K562 (cell line): ENCODE data around the gene NRG3. TPM values are rescaled to one million over a fixed set of nuclear protein-coding genes. Genes with fewer than 3 reads are reported as not detected.

Experiments
- ATAC-seq: fragments of 200-7000 bp; cut with Tn5 transposase; 3 replicates; pipeline ENCODE4 v1.9.1; 2020; ENCODE audit warnings: moderate library complexity
- BruUV-seq: library from RNA; stranded (reverse); fragments of 400-500 nt; replicated peaks from 2 replicates; lab custom pipeline; 2021; lab: Mats Ljungman, UMichigan
- CTCF ChIA-PET: fragments of 300-600 bp; formaldehyde crosslinking; extraction: SDS; loops from one replicate; lab custom pipeline; 2021; ENCODE audit warnings: low intra/inter-chr PET ratio; lab: Yijun Ruan, JAX
- POLR2A ChIA-PET: fragments of 300-600, 350-650 bp; sonication (Branson Sonifier 250); formaldehyde crosslinking; extraction: SDS; loops from one replicate; lab custom pipeline; 2021; ENCODE audit warnings: antibody characterized with exemption, inconsistent platforms; lab: Yijun Ruan, JAX
- DNase-seq, 4 experiments: peaks; one replicate each; pipeline versions ENCODE4 v3.0.0 to v3.0.0-alpha.2; 2011 to 2018; ENCODE audit warnings: low spot score in 3 of 4, mixed read lengths in 3 of 4; ENCODE audit errors: extremely low read depth in 1 of 4
- FAIRE-seq: peaks from 2 replicates; lab custom pipeline; 2011; peaks lifted over from hg19 to GRCh38; lab: Jason Lieb, UNC
- H2AFZ ChIP-seq: 2 replicates; pipeline ENCODE4 v1.6.0; 2011; ENCODE audit warnings: low read depth, low read length, control low read depth, inconsistent platforms
- H3K27ac ChIP-seq: fragments of 200-600 bp; 3 replicates; pipeline ENCODE4 v1.8.0; 2011; ENCODE audit warnings: low read depth, mild to moderate bottlenecking, control low read depth, inconsistent platforms, low read length, moderate library complexity, mixed read lengths; ENCODE audit errors: extremely low read depth
- H3K27me3 ChIP-seq, 2 experiments: fragments of 300-600 bp in 1 of 2; 2 replicates in 1 of 2; 3 replicates in 1 of 2; pipeline versions ENCODE4 v1.6.0 to v1.8.0; 2011; ENCODE audit warnings: inconsistent platforms in 2 of 2, low read length in 2 of 2, mild to moderate bottlenecking in 1 of 2, mixed read lengths in 1 of 2, moderate library complexity in 1 of 2; ENCODE audit not compliant: control insufficient read depth in 2 of 2, insufficient read depth in 2 of 2
- H3K36me3 ChIP-seq: fragments of 300-600 bp; 3 replicates; pipeline ENCODE4 v1.8.0; 2011; ENCODE audit warnings: mild to moderate bottlenecking, low read length, inconsistent platforms; ENCODE audit not compliant: control insufficient read depth, insufficient read depth
- H3K4me1 ChIP-seq, 2 experiments: fragments of 200-600 bp in 1 of 2; replicated peaks in 1 of 2; 2 replicates in 1 of 2; 3 replicates in 1 of 2; pipeline versions ENCODE4 v1.5.1 to v1.8.0; 2011; ENCODE audit warnings: inconsistent platforms in 2 of 2, low read length in 2 of 2, mild to moderate bottlenecking in 1 of 2, mixed read lengths in 1 of 2, moderate library complexity in 1 of 2; ENCODE audit not compliant: control insufficient read depth in 2 of 2, insufficient read depth in 2 of 2
- H3K4me2 ChIP-seq: 2 replicates; pipeline ENCODE4 v1.6.1; 2011; ENCODE audit warnings: low read length, control low read depth, inconsistent platforms, mixed read lengths; ENCODE audit not compliant: insufficient read depth
- H3K4me3 ChIP-seq: fragments of 200-600 bp; sonication (generic), shearing (Covaris generic); 2 replicates; pipeline ENCODE4 v1.5.1; 2016; ENCODE audit warnings: control low read depth, inconsistent platforms
- H3K79me2 ChIP-seq: fragments of 200-600 bp; 3 replicates; pipeline ENCODE4 v1.8.0; 2011; ENCODE audit warnings: low read length, inconsistent platforms; ENCODE audit not compliant: control insufficient read depth, insufficient read depth
- H3K9ac ChIP-seq, 2 experiments: 2 replicates each; pipeline versions ENCODE4 v1.6.0 to v1.6.1; 2011; ENCODE audit warnings: low read depth in 2 of 2, low read length in 2 of 2, control low read depth in 1 of 2, inconsistent platforms in 1 of 2, mild to moderate bottlenecking in 1 of 2, mixed read lengths in 1 of 2; ENCODE audit not compliant: insufficient read depth in 1 of 2
- H3K9me1 ChIP-seq: one replicate; pipeline ENCODE4 v1.6.0; 2011; ENCODE audit warnings: inconsistent platforms, mild to moderate bottlenecking, low read length, moderate library complexity; ENCODE audit not compliant: control insufficient read depth, insufficient read depth
- H3K9me3 ChIP-seq: replicated peaks from 2 replicates; pipeline ENCODE4 v1.5.1; 2011; ENCODE audit warnings: low read depth, low read length, inconsistent platforms; ENCODE audit not compliant: control insufficient read depth, insufficient read depth
- H4K20me1 ChIP-seq: replicated peaks from 2 replicates; pipeline ENCODE4 v1.6.1; 2011; ENCODE audit warnings: low read length, inconsistent platforms, mixed read lengths; ENCODE audit not compliant: control insufficient read depth, insufficient read depth
- ARHGAP35 ChIP-seq: fragments of 450-650 bp; IDR thresholded peaks from 2 replicates; pipeline ENCODE4 v1.6.1; 2018; ENCODE audit not compliant: partially characterized antibody
- C11orf30 ChIP-seq: fragments of 450-650 bp; IDR thresholded peaks from 2 replicates; pipeline ENCODE4 v1.6.1; 2016; ENCODE audit warnings: low read depth, mild to moderate bottlenecking
- E2F3 ChIP-seq: fragments of 250-450 bp; sonication (Bioruptor Pico); IDR thresholded peaks from 2 replicates; pipeline ENCODE4 v1.4.0; 2020; ENCODE audit warnings: mild to moderate bottlenecking
- EP400 ChIP-seq: fragments of 450-650 bp; IDR thresholded peaks from 2 replicates; pipeline ENCODE4 v1.6.1; 2017; ENCODE audit warnings: antibody characterized with exemption, mild to moderate bottlenecking, moderate library complexity
- HNRNPUL1 ChIP-seq: fragments of 200-400 bp; formaldehyde crosslinking; IDR thresholded peaks from 2 replicates; pipeline ENCODE4 v1.6.1; 2017; ENCODE audit warnings: low read length
- ILF3 ChIP-seq: fragments of 450-650 bp; IDR thresholded peaks from 2 replicates; pipeline ENCODE4 v1.6.1; 2018; ENCODE audit warnings: antibody characterized with exemption, mild to moderate bottlenecking, moderate library complexity, borderline replicate concordance
- NFE2L1 ChIP-seq: fragments of 450-650 bp; IDR thresholded peaks from 2 replicates; pipeline ENCODE4 v1.6.1; 2016; ENCODE audit warnings: missing genetic modification characterization, low read depth, mild to moderate bottlenecking, missing compliant biosample characterization, moderate library complexity, borderline replicate concordance
- RAD21 ChIP-seq, 2 experiments: fragments of 250-450 bp in 1 of 2; fragments of 450-650 bp in 1 of 2; sonication (Bioruptor Pico) in 1 of 2; formaldehyde crosslinking in 1 of 2; IDR thresholded peaks in 1 of 2; conservative IDR thresholded peaks in 1 of 2; 2 replicates each; pipeline versions ENCODE4 v1.4.0 to v1.8.0; 2020 to 2022; ENCODE audit warnings: mild to moderate bottlenecking in 2 of 2, moderate library complexity in 1 of 2
- RBFOX2 ChIP-seq: fragments of 200-400 bp; formaldehyde crosslinking; IDR thresholded peaks from 2 replicates; pipeline ENCODE4 v1.6.1; 2017; ENCODE audit warnings: low read depth, mild to moderate bottlenecking, low read length, moderate library complexity
- RFX1 ChIP-seq: fragments of 450-650 bp; IDR thresholded peaks from 2 replicates; pipeline ENCODE4 v1.6.1; 2016; ENCODE audit warnings: mild to moderate bottlenecking, moderate library complexity
- SRSF3 ChIP-seq: fragments of 200-400 bp; formaldehyde crosslinking; IDR thresholded peaks from 2 replicates; pipeline ENCODE4 v1.6.1; 2016; ENCODE audit warnings: mild to moderate bottlenecking, low read length, moderate library complexity; ENCODE audit not compliant: insufficient read depth
- TAF7 ChIP-seq: fragments of 450-650 bp; IDR thresholded peaks from 2 replicates; pipeline ENCODE4 v1.6.1; 2016; ENCODE audit warnings: missing genetic modification characterization, missing compliant biosample characterization
- TCF7 ChIP-seq: sonication (generic); IDR thresholded peaks from 2 replicates; pipeline ENCODE4 v1.6.1; 2016; ENCODE audit warnings: antibody characterized with exemption, borderline replicate concordance
- XRCC3 ChIP-seq: fragments of 450-650 bp; IDR thresholded peaks from 2 replicates; pipeline ENCODE4 v1.6.1; 2017; ENCODE audit warnings: mild to moderate bottlenecking, moderate library complexity
- ZKSCAN1 ChIP-seq: fragments of 150-350 bp; IDR thresholded peaks from 2 replicates; pipeline ENCODE4 v1.6.1; 2016; ENCODE audit warnings: low read depth, low read length
- ZNF121 ChIP-seq: sonication (generic); formaldehyde crosslinking; conservative IDR thresholded peaks from 2 replicates; pipeline ENCODE4 v1.8.0; 2022; ENCODE audit warnings: missing genetic modification reagents
- ZNF324 ChIP-seq: fragments of 250-450 bp; sonication (Bioruptor Pico); IDR thresholded peaks from 2 replicates; pipeline ENCODE4 v1.4.0; 2020; ENCODE audit warnings: mild to moderate bottlenecking
- ZNF436 ChIP-seq: fragments of 250-450, 450-650 bp; sonication (Bioruptor Pico); formaldehyde crosslinking; IDR thresholded peaks from 2 replicates; pipeline ENCODE4 v1.7.0; 2020; ENCODE audit warnings: mild to moderate bottlenecking
- WGBS: fragments of 100-300 bp; shearing (Covaris generic); methylation state at CpG from one replicate; pipeline ENCODE4 v1.1.6; 2016; ENCODE audit warnings: low coverage, mixed read lengths; ENCODE audit not compliant: insufficient coverage; ENCODE audit errors: missing lambda C conversion rate; 5-methylcytosine and 5-hydroxymethylcytosine counted together
- in situ Hi-C: fragments of 300-500 bp; cut with MboI; formaldehyde crosslinking; loops from 4 replicates; pipeline ENCODE4 v1.15.0; 2018; ENCODE audit warnings: inconsistent platforms, mixed read lengths
- intact Hi-C: fragments of 100-400 bp; cut with micrococcal nuclease; formaldehyde crosslinking; loops from 2 replicates; pipeline ENCODE4 v1.14.2; 2022
- polyA plus RNA-seq, 8 experiments: library from polyadenylated mRNA; depleted of rRNA in 4 of 8; stranded (reverse) in 5 of 8; unstranded in 3 of 8; fragments of >200 nt; fragmentation: Nextera tagmentation in 2 of 8; fragmentation: Illumina TruSeq in 1 of 8; extraction: Ambion mirVana in 2 of 8; extraction: Trizol in 1 of 8; gene quantifications; 2 replicates each; pipeline versions ENCODE4 v1.2.1 to v1.2.3, GENCODE V29; 2011 to 2014; ENCODE audit warnings: inconsistent platforms in 1 of 8, missing spikeins in 1 of 8
- total RNA-seq, 7 experiments: library from RNA; depleted of rRNA in 6 of 7; stranded (reverse); fragments of >200 nt in 6 of 7; fragmentation: Illumina TruSeq in 2 of 7; extraction: Trizol in 2 of 7; gene quantifications; 2 replicates each; pipeline versions ENCODE4 v1.2.1 to v1.2.3, GENCODE V29; 2011 to 2021; ENCODE audit warnings: low replicate concordance in 1 of 7
- TF ChIP-seq, protein P1 (sequence below): sonication (generic); formaldehyde crosslinking; IDR thresholded peaks from 2 replicates; pipeline ENCODE4 v1.8.0; 2023; ENCODE audit warnings: mild to moderate bottlenecking, missing genetic modification reagents
- TF ChIP-seq, protein P2 (sequence below), 3 experiments: IDR thresholded peaks in 2 of 3; conservative IDR thresholded peaks in 1 of 3; 2 replicates each; pipeline ENCODE4 v1.5.1; 2011 to 2012; ENCODE audit warnings: low read length in 3 of 3, mild to moderate bottlenecking in 3 of 3, control low read depth in 2 of 3, improper control_type of control experiment in 1 of 3, inconsistent platforms in 1 of 3, low read depth in 1 of 3, mixed read lengths in 1 of 3, moderate library complexity in 1 of 3; ENCODE audit not compliant: insufficient read depth in 2 of 3

NRG3 gene
- total and polyA plus RNA-seq, 9 of the 15 experiments (the other 6 are each of a cell fraction or from before 2014, with no cell fraction given) = not detected

DNA sequence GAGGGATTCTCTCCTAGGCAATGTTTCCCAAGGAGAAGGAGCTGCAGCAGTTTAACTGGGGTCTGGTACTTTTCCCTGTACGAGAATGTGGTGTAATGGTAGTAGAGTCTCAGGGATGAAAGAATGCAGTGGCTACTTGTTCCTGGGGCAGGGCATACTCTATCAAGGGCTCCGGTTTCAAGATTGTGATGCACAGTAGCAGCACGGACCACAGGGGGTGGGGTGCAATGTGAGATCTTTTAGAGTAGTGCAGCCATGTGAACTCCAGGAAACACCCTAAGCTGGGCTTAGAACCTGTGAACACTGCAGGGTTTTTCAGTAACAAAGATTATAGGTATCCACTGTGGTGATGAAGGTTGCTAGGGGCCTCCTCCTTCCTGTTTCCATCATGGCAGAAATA, 903.9 kb downstream of the NRG3 start:
- no peak overlapping the region for H2AFZ ChIP-seq

DNA sequence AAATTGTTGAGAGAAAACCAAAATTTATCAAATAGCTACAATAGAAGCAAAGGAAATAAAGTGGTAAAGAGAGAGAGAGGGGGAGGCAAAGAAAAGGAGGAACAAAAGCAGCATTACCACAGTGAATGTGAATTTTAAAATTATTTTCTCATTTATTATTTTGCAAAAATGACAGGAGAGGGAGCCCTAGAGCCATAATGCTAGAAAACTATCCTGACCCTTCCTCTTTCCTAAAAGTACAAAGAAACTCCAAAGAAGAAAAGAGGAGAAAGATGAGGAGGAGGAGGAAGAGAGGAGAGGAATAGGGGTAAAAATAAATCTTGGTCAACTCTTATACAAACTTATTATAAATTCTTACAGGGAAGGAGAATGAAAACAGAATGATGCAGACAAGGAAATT, 921.5 kb downstream of the NRG3 start:
- ATAC-seq (no peak), DNase-seq (no peak), FAIRE-seq (no peak)
- H3K9me1 ChIP-seq = no peaks in the 10 kb centered on the region
- no peak overlapping the region for H3K9ac ChIP-seq
- POLR2A ChIA-PET = no interaction called here
- no peak overlapping the region for H2AFZ ChIP-seq
- no peak overlapping the region for H3K27ac ChIP-seq
- H3K4me2 ChIP-seq = no peak overlapping the region
- H3K4me3 ChIP-seq = no peak overlapping the region
- CTCF ChIA-PET = no interaction called here
- in situ Hi-C loops (no loop called here), intact Hi-C loops (no loop called here)
- H3K4me1 ChIP-seq = no peaks in the 10 kb centered on the region
- no peaks in the 10 kb centered on the region; the same call in 1 of the 2 replicates for H3K9me3 ChIP-seq
- no TSS peak for BruUV-seq
- H3K36me3 ChIP-seq = no peaks in the 10 kb centered on the region
- no peaks in the 10 kb centered on the region for H4K20me1 ChIP-seq
- no peaks in the 10 kb centered on the region for H3K79me2 ChIP-seq
- H3K27me3 ChIP-seq = no peaks in the 10 kb centered on the region
- TF ChIP-seq ZNF436 (CRISPR knock-in tag) (no peak), RFX1 (no peak), TAF7 (no peak), EP400 (no peak), RAD21 (CRISPR knock-in tag; conservative IDR thresholded peaks at IDR 0.05 in 1 of 2, IDR thresholded peaks at IDR 0.05 in 1 of 2) (peak; percentile 24 to 32; a peak in 3 of 4 replicates), NFE2L1 (tag) (no peak), ZNF324 (CRISPR knock-in tag) (no peak), XRCC3 (no peak), C11orf30 (no peak), ZNF121 (CRISPR knock-in tag) (no peak)
- TF ChIP-seq, protein P1, sequence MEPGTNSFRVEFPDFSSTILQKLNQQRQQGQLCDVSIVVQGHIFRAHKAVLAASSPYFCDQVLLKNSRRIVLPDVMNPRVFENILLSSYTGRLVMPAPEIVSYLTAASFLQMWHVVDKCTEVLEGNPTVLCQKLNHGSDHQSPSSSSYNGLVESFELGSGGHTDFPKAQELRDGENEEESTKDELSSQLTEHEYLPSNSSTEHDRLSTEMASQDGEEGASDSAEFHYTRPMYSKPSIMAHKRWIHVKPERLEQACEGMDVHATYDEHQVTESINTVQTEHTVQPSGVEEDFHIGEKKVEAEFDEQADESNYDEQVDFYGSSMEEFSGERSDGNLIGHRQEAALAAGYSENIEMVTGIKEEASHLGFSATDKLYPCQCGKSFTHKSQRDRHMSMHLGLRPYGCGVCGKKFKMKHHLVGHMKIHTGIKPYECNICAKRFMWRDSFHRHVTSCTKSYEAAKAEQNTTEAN (CRISPR knock-in tag) = no peak
- TF ChIP-seq, protein P2, sequence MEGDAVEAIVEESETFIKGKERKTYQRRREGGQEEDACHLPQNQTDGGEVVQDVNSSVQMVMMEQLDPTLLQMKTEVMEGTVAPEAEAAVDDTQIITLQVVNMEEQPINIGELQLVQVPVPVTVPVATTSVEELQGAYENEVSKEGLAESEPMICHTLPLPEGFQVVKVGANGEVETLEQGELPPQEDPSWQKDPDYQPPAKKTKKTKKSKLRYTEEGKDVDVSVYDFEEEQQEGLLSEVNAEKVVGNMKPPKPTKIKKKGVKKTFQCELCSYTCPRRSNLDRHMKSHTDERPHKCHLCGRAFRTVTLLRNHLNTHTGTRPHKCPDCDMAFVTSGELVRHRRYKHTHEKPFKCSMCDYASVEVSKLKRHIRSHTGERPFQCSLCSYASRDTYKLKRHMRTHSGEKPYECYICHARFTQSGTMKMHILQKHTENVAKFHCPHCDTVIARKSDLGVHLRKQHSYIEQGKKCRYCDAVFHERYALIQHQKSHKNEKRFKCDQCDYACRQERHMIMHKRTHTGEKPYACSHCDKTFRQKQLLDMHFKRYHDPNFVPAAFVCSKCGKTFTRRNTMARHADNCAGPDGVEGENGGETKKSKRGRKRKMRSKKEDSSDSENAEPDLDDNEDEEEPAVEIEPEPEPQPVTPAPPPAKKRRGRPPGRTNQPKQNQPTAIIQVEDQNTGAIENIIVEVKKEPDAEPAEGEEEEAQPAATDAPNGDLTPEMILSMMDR (IDR thresholded peaks at IDR 0.05 in 2 of 3, conservative IDR thresholded peaks at IDR 0.05 in 1 of 3; ENCODE audit: insufficient read depth in 2 of 3, low read depth in 1 of 3, low read length in 3 of 3) = peak in 1 of 3 experiments; percentile 32; a peak in 1 of 6 replicates

More for the DNA sequence above, 903.9 kb downstream of the NRG3 start:
- ChIA-PET POLR2A (no interaction called here), CTCF (no interaction called here)
- H3K9ac ChIP-seq = no peak overlapping the region
- no peaks in the 10 kb centered on the region for H3K79me2 ChIP-seq
- BruUV-seq = no TSS peak
- no peak overlapping the region for H3K4me2 ChIP-seq
- WGBS = 0% methylated on average over 3 of the region's 3 CpGs
- no peaks in the 10 kb centered on the region for H3K36me3 ChIP-seq
- H3K4me1 ChIP-seq = no peaks in the 10 kb centered on the region
- no peak for FAIRE-seq
- 0 out of 2 replicates have a peak, but pooled peaks cover 5% of the 10 kb centered on the region for H3K9me3 ChIP-seq
- in situ Hi-C loops (no loop called here), intact Hi-C loops (no loop called here)
- no peak overlapping the region for H3K27ac ChIP-seq
- no peaks in the 10 kb centered on the region for H4K20me1 ChIP-seq
- TF ChIP-seq ARHGAP35 (no peak), ZKSCAN1 (no peak), TCF7 (no peak), HNRNPUL1 (no peak), ILF3 (no peak), RBFOX2 (no peak), SRSF3 (no peak), E2F3 (CRISPR knock-in tag) (no peak)
- TF ChIP-seq, all 486 proteins: peak for 0
- no peaks in the 10 kb centered on the region for H3K9me1 ChIP-seq
- no peak overlapping the region for H3K4me3 ChIP-seq
- ATAC-seq (no peak), DNase-seq (no peak)
- no peaks in the 10 kb centered on the region for H3K27me3 ChIP-seq
